ENCODE data around the gene BTG1.
A peak's percentile ranks its signal among the peaks of the same experiment; 100 is the strongest.
"Not testable (repeated sequence)": the region's sequence is repeated elsewhere in the genome, so short reads cannot be mapped to it uniquely, and the experiment has no call there.

BTG1 gene

GRCh38 chr12:92149563-92149962 lies 3.9 kb upstream of the BTG1 start:
- DNase-seq (ENCODE audit: low spot score): no peak

GRCh38 chr12:92147491-92147890 lies 1.8 kb upstream of the BTG1 start:
- no peak for DNase-seq (ENCODE audit: low spot score)

DNA sequence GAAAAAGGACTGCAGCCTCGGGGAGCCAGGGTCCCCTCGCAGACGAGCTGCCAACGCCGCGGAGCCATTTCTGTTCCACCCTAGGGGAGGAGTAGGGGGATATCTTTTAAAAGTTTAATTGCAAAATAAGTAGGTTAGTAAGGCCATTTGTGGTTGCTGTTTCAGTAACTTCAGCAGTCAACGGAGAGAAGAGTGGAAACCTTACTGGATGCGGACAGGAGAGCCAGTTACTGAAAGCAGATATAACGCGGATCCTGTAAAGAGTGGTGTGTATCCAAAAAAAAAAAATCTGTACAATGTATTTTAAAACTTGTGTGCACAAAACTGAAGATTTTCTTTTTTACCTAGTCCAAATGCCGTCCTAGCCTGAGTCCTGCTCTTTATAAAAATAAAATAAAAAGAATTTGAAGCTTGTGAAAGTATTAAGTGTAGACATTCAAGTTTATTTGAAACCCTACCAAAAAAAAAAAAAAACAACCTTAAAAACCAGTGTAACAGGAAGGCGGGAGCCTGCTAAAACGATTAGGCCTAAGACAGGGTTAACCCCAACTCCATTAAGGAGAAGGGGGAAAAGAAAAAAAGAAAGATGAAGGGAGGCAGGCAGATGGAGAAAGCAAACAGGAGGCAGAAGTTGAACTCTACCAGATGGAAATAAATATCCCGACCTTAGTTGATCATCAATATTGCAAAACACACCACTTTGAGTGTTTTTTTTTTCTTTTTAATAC lies 1.0 kb upstream of the BTG1 start:
- no peak for DNase-seq (ENCODE audit: low spot score)

DNA sequence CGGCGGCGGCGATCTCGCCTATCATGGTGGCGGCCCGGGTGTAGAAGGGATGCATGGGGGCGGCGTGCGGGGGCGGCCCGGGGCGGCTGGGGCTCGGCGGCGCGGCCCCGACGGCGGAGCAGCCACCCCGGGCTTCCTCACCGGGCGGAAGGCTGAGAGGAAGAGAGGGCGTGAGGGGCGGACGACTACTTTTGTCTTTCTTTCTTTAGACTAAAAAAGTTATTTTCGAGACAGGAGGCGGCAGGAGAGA lies 240 bp downstream of the BTG1 start:
- no peak for DNase-seq (ENCODE audit: low spot score)

- peak; percentile 44 for DNase-seq (ENCODE audit: low spot score)
Observed at GRCh38 chr12:92144631-92145480, 790 bp downstream of the BTG1 start.

- DNase-seq (ENCODE audit: low spot score): peak; percentile 63
Observed at GRCh38 chr12:92143686-92144630, 1.7 kb downstream of the BTG1 start.

GRCh38 chr12:92143258-92143657 lies 2.4 kb downstream of the BTG1 start:
- no peak for DNase-seq (ENCODE audit: low spot score)

DNA sequence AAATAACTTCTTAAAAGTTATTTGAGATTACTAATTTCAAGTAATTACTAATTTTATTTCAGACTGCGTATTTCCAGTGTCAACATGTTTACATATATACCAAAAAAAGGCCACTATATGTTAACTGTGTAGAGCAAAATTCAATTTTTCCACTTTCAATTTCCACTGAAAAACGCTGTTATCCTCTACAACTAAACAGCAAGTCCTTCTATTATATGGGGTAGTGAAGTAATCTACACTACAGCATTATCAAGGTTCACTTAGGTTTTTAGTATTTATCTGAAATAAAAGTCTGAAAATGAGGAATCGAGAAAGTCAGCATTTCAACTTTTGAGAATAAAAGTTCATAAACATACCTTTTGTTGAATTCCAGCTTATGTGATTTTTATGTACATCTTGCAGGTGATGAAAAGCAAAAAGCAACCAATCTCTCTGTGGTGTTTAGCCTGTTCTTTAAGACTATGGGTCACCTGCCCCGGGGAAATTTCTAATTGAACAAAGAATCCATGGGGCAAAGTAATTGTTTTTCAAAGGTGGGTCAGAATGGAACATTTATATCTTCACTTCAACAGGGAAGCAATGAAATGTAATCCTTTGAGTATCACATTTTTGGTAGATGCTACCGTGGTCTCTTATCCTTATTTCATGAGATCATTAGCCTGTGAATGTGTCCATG lies 3.3 kb downstream of the BTG1 start:
- no peak for DNase-seq (ENCODE audit: low spot score)

- no peak for DNase-seq (ENCODE audit: low spot score)
Observed at GRCh38 chr12:92141591-92142121, 4.0 kb downstream of the BTG1 start.

DNA sequence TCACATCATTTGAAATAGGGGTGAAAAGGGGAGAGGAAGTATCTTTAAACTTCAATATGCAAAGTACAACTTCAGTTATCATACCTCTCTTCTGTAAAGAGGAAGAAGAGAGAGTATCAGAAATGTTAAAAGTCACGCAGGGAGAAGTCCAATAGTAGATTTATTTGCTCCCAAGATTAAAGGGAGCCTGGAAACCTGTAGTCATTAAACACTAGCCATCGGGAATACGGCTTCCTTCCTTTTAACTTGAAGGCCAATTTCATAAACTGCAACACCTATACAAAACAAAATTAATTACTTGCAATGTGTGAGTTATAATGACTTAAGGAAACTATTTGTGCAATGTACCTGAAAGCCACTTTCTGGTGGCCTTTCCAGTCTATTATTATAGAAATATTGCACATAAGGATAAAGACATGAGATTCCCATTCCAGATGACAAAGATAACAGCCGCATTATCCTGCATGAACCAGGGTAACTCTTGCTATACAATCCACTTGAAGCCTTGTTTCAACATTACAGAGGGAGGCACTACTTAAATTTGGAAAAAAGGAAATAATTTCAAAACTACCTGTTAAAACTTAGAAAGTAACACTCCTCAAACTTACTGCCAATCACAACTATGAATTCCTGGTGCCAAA lies 4.6 kb downstream of the BTG1 start:
- DNase-seq (ENCODE audit: low spot score): no peak

GRCh38 chr12:92140156-92140555 lies 5.5 kb downstream of the BTG1 start:
- DNase-seq (ENCODE audit: low spot score): no peak

GRCh38 chr12:92139634-92140150 lies 6.0 kb downstream of the BTG1 start:
- no peak for DNase-seq (ENCODE audit: low spot score)

DNA sequence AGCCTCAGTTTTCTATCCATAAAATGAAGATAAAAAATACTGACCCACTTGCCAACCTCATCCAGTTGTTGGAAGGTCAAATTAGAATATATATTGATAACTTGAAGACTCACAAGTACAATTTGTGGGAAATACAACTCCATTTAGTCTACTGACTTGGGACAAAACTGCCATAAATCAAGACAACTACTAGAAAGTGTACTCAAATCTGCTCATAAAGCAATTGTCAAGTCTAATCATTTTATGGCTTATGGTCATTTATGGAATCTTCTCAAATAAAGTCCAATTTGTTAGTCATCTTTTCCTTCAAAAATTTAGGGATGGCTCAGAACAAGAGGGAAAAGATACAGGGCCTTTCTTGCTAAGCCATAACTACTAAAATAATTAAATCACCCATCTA lies 7.0 kb downstream of the BTG1 start:
- DNase-seq (ENCODE audit: low spot score): no peak

DNA sequence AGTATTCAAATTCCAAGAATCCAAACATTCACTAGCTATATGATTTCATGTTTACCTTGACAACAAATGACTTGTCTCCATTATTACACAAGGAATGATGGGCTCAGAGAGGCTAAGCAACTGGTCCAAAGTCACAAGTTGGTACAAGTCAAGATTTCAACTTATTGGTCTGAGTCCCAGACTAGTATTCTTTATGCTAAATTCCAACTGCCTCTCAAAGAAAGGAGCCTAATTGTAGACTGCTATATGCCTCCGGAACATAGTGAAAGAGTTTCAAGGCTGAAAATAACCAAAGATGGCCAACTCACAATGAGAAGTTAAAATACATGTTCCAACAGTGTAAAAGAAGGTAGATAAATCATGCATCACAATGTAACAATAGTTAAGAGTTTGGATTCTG lies 7.5 kb downstream of the BTG1 start:
- DNase-seq (ENCODE audit: low spot score): no peak

- no peak for DNase-seq (ENCODE audit: low spot score)
Observed at GRCh38 chr12:92136965-92137721, 8.5 kb downstream of the BTG1 start.

- no peak for DNase-seq (ENCODE audit: low spot score)
Observed at GRCh38 chr12:92136026-92136730, 9.5 kb downstream of the BTG1 start.

GRCh38 chr12:92135541-92135940 lies 10.1 kb downstream of the BTG1 start:
- not testable (repeated sequence) for DNase-seq (ENCODE audit: low spot score)

DNA sequence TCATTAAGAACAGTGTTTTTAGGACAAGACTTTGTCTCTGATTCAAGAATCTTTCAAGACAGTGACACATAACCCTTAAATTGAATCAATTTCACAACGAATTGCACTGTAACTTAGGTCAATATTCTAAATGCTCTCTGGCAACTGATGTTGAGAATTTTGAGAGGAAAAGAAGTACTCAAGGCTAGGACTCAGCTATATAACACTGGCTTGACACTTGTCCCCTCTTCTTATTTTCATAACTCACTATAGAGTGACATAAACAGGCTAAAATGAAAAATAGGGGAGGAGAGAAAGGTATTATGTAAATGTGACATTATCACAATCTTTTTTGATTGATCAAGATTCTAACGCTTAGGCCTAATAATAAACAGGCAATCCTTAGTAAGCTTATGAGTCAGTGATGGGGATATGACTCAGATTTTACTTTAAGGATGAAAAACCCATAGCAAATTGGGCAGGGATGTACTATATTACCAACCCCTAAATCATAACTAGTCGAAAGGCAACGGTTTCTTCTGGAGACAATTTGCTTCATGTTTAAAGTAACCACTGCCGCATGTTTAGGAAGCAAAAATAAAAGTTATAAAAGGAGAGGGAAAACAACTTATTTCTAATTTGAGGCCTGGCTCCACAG lies 10.9 kb downstream of the BTG1 start:
- no peak for DNase-seq (ENCODE audit: low spot score)

Data from putamen (tissue), 1 donor.